Breast epithelium (tissue), 3 donors: ENCODE data around the gene HCFC1.

Experiments
- CTCF ChIP-seq, 3 donors: fragments of 450-650 bp; IDR thresholded peaks; one replicate each; pipeline ENCODE4 v1.5.1; 2016 to 2017; ENCODE audit warnings: antibody characterized with exemption in 3 of 3, mild to moderate bottlenecking in 3 of 3, moderate library complexity in 3 of 3
- POLR2A ChIP-seq: fragments of 450-650 bp; IDR thresholded peaks from one replicate; pipeline ENCODE4 v1.6.1; 2016; ENCODE audit warnings: antibody characterized with exemption, mild to moderate bottlenecking, moderate library complexity
- POLR2AphosphoS5 ChIP-seq, 3 donors: sonication (generic); formaldehyde crosslinking; IDR thresholded peaks; one replicate each; pipeline ENCODE4 v1.6.1; 2017; ENCODE audit warnings: antibody characterized with exemption in 3 of 3

GRCh38 chrX:153932220-153932915, 39.2 kb downstream of the HCFC1 start:
- TF ChIP-seq CTCF (IDR thresholded peaks at IDR 0.05) (no peak), POLR2AphosphoS5 (IDR thresholded peaks at IDR 0.05) (no peak), POLR2A (no peak)
